GM12891 (cell line): ENCODE measurements around the gene UBE3D.

Source experiments
- POLR2A ChIP-seq: IDR thresholded peaks from 2 replicates; pipeline ENCODE4 v1.6.1; 2011; ENCODE audit warnings: low read depth, low read length, control low read depth
- POLR2AphosphoS5 ChIP-seq: IDR thresholded peaks from 2 replicates; pipeline ENCODE4 v1.6.1; 2011; ENCODE audit warnings: low read depth, low read length, control low read depth
- SPI1 ChIP-seq: IDR thresholded peaks from 2 replicates; pipeline ENCODE4 v1.6.1; 2011; ENCODE audit warnings: low read depth, low read length, control low read depth
- TAF1 ChIP-seq: IDR thresholded peaks from 2 replicates; pipeline ENCODE4 v1.6.1; 2011; ENCODE audit warnings: low read depth, low read length, control low read depth

DNA sequence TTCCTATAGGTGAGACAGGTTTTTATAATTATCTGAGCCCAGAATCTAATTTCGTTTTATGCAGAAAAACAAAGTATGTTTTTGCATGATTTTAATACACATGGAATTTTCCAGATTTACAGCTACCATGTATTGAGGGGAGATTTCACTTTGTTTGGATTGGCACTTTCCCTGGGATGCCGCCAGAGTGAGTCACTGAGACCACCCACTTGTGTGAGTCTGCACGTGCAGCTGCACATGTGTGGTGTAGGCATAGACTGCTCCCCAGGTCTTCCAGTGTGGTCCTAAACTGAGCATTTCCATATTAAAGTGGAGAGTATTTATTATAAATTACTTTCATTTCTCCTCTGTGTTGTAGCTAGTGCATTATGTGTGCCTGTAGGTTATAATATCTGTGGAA, 186.8 kb downstream of the UBE3D start:
- TF ChIP-seq POLR2A (no peak), SPI1 (no peak), TAF1 (no peak), POLR2AphosphoS5 (no peak)
